Neural cell (in vitro differentiated cells): ENCODE data around the gene ZNF346. TPM values are rescaled to one million over a fixed set of nuclear protein-coding genes. Genes with fewer than 3 reads are reported as not detected.

Experiments
- H2AFZ ChIP-seq: fragments of 200-600, 300-800 bp; sonication (generic), shearing (Covaris generic); 2 replicates; pipeline ENCODE4 v1.6.0; 2014; ENCODE audit warnings: low read depth, mild to moderate bottlenecking, antibody characterized with exemption, low read length, moderate library complexity
- H3F3A ChIP-seq: fragments of 200-600 bp; shearing (Covaris generic); 2 replicates; pipeline ENCODE4 v1.6.1; 2016; ENCODE audit warnings: mild to moderate bottlenecking, moderate library complexity, mixed read lengths, antibody characterized with exemption, low read length; ENCODE audit not compliant: insufficient read depth, poor library complexity, severe bottlenecking
- H3K27ac ChIP-seq: fragments of 200-600, 300-800 bp; sonication (generic), shearing (Covaris generic); 2 replicates; pipeline ENCODE4 v1.5.1; 2014; ENCODE audit warnings: mild to moderate bottlenecking, low read length, moderate library complexity
- H3K27me3 ChIP-seq: fragments of 300-800, 200-600 bp; sonication (generic), shearing (Covaris generic); 2 replicates; pipeline ENCODE4 v1.6.0; 2014; ENCODE audit warnings: mild to moderate bottlenecking, low read depth, low read length, moderate library complexity; ENCODE audit not compliant: insufficient read depth
- H3K36me3 ChIP-seq: fragments of 300-800, 200-600 bp; sonication (generic), shearing (Covaris generic); 2 replicates; pipeline ENCODE4 v1.5.1; 2014; ENCODE audit warnings: mild to moderate bottlenecking, antibody characterized with exemption, low read length, moderate library complexity; ENCODE audit not compliant: insufficient read depth
- H3K4me2 ChIP-seq: fragments of 300-800, 200-600 bp; sonication (generic), shearing (Covaris generic); 2 replicates; pipeline ENCODE4 v1.6.0; 2014; ENCODE audit warnings: mild to moderate bottlenecking, low read length
- H3K4me3 ChIP-seq: fragments of 300-800, 200-600 bp; sonication (generic), shearing (Covaris generic); 2 replicates; pipeline ENCODE4 v1.5.1; 2014; ENCODE audit warnings: mild to moderate bottlenecking, low read length, moderate library complexity
- H3K79me2 ChIP-seq: fragments of 200-600 bp; shearing (Covaris generic); replicated peaks from 2 replicates; pipeline ENCODE4 v1.6.0; 2014; ENCODE audit warnings: mild to moderate bottlenecking, low read length, moderate library complexity; ENCODE audit not compliant: insufficient read depth
- H3K9ac ChIP-seq: fragments of 300-800, 200-600 bp; sonication (generic), shearing (Covaris generic); 2 replicates; pipeline ENCODE4 v1.6.1; 2016; ENCODE audit warnings: mild to moderate bottlenecking, low read length, mixed read lengths
- H3K9me2 ChIP-seq: fragments of 200-600 bp; shearing (Covaris generic); 2 replicates; pipeline ENCODE4 v1.6.1; 2016; ENCODE audit warnings: mild to moderate bottlenecking, low read length, mixed read lengths; ENCODE audit not compliant: insufficient read depth
- H3K9me3 ChIP-seq: fragments of 200-600, 300-800 bp; sonication (generic), shearing (Covaris generic); 2 replicates; pipeline ENCODE4 v1.6.1; 2016; ENCODE audit warnings: mild to moderate bottlenecking, mixed run types, low read length, moderate library complexity, mixed read lengths
- H4K20me1 ChIP-seq: fragments of 200-600 bp; shearing (Covaris generic); 2 replicates; pipeline ENCODE4 v1.6.1; 2016; ENCODE audit warnings: mild to moderate bottlenecking, mixed run types; ENCODE audit not compliant: insufficient read depth
- CTCF ChIP-seq: fragments of 450-650 bp; IDR thresholded peaks from 2 replicates; pipeline ENCODE4 v1.5.1; 2014; ENCODE audit warnings: antibody characterized with exemption, mild to moderate bottlenecking, moderate library complexity; ENCODE audit not compliant: poor library complexity, severe bottlenecking
- EP300 ChIP-seq: fragments of 450-650 bp; conservative IDR thresholded peaks from 2 replicates; pipeline ENCODE4 v1.6.1; 2014; ENCODE audit warnings: antibody characterized with exemption, mild to moderate bottlenecking, moderate library complexity; ENCODE audit not compliant: poor library complexity, severe bottlenecking
- EZH2 ChIP-seq: fragments of 200-600, 300-800 bp; shearing (Covaris generic), sonication (generic); IDR thresholded peaks from 2 replicates; pipeline ENCODE4 v1.6.1; 2014; ENCODE audit warnings: antibody characterized with exemption, low read length, borderline replicate concordance, mild to moderate bottlenecking; ENCODE audit not compliant: insufficient read depth, poor library complexity, severe bottlenecking
- MXI1 ChIP-seq: fragments of 450-650 bp; conservative IDR thresholded peaks from 2 replicates; pipeline ENCODE4 v1.6.1; 2014; ENCODE audit warnings: antibody characterized with exemption, mild to moderate bottlenecking; ENCODE audit not compliant: poor library complexity, severe bottlenecking
- POLR2AphosphoS5 ChIP-seq: IDR thresholded peaks from 2 replicates; pipeline ENCODE4 v1.6.1; 2012
- RAD21 ChIP-seq: fragments of 450-650 bp; conservative IDR thresholded peaks from 2 replicates; pipeline ENCODE4 v1.6.1; 2014; ENCODE audit warnings: antibody characterized with exemption, mild to moderate bottlenecking, moderate library complexity
- REST ChIP-seq: IDR thresholded peaks from 2 replicates; pipeline ENCODE4 v1.6.1; 2012; ENCODE audit warnings: borderline replicate concordance
- SMC3 ChIP-seq: fragments of 450-650 bp; conservative IDR thresholded peaks from 2 replicates; pipeline ENCODE4 v1.6.1; 2014; ENCODE audit warnings: antibody characterized with exemption, mild to moderate bottlenecking, moderate library complexity; ENCODE audit not compliant: poor library complexity
- TAF1 ChIP-seq: IDR thresholded peaks from 2 replicates; pipeline ENCODE4 v1.6.1; 2012; ENCODE audit warnings: low read depth
- polyA plus RNA-seq: library from polyadenylated mRNA; depleted of rRNA; stranded (reverse); fragments of >200 nt; gene quantifications from 2 replicates; pipeline ENCODE4 v1.2.3, GENCODE V29; 2014

Gene ZNF346
- polyA plus RNA-seq, 1 donor from 2014 or later = 40.1 TPM

GRCh38 chr5:177071666-177072385 lies 49.3 kb downstream of the ZNF346 start:
- H4K20me1 ChIP-seq = no peaks in the 10 kb centered on the region
- no peak overlapping the region for H3K9ac ChIP-seq
- no peaks in the 10 kb centered on the region for H3K9me2 ChIP-seq
- H3K27ac ChIP-seq = no peak overlapping the region
- H3K4me2 ChIP-seq = no peak overlapping the region
- H3F3A ChIP-seq = no peaks in the 10 kb centered on the region
- H2AFZ ChIP-seq = no peak overlapping the region
- H3K9me3 ChIP-seq = no peaks in the 10 kb centered on the region
- no peaks in the 10 kb centered on the region for H3K79me2 ChIP-seq
- H3K27me3 ChIP-seq = no peaks in the 10 kb centered on the region
- H3K4me3 ChIP-seq = no peak overlapping the region
- TF ChIP-seq EZH2 (no peak), CTCF (peak; percentile 88), POLR2AphosphoS5 (no peak), SMC3 (peak; percentile 74), MXI1 (no peak), EP300 (no peak), TAF1 (no peak), RAD21 (peak; percentile 67)
- H3K36me3 ChIP-seq = no peaks in the 10 kb centered on the region

- no peaks in the 10 kb centered on the region for H3K79me2 ChIP-seq
- H3K27me3 ChIP-seq = no peaks in the 10 kb centered on the region
- no peaks in the 10 kb centered on the region for H4K20me1 ChIP-seq
- TF ChIP-seq CTCF (no peak), REST (no peak)
- no peak overlapping the region for H3K4me3 ChIP-seq
- no peaks in the 10 kb centered on the region for H3K9me3 ChIP-seq
- H3K36me3 ChIP-seq = no peaks in the 10 kb centered on the region
- H2AFZ ChIP-seq = no peak overlapping the region
- H3K9ac ChIP-seq = no peak overlapping the region
- no peak overlapping the region for H3K4me2 ChIP-seq
- no peak overlapping the region for H3K27ac ChIP-seq
- no peaks in the 10 kb centered on the region for H3K9me2 ChIP-seq
- no peaks in the 10 kb centered on the region for H3F3A ChIP-seq
These were observed 54.8 kb downstream of the ZNF346 start for GRCh38 chr5:177077335-177077734.
